ENCODE measurements around the gene PPP1R27.

PPP1R27 gene

GRCh38 chr17:81803728-81804558 is 30.9 kb downstream of the PPP1R27 start, which contains the start of gene GCGR:
GCGR (plus strand) TSS chr17:81804150; CDS start chr17:81809019, 4,869 bp downstream.
- no peak for FAIRE-seq

DNA sequence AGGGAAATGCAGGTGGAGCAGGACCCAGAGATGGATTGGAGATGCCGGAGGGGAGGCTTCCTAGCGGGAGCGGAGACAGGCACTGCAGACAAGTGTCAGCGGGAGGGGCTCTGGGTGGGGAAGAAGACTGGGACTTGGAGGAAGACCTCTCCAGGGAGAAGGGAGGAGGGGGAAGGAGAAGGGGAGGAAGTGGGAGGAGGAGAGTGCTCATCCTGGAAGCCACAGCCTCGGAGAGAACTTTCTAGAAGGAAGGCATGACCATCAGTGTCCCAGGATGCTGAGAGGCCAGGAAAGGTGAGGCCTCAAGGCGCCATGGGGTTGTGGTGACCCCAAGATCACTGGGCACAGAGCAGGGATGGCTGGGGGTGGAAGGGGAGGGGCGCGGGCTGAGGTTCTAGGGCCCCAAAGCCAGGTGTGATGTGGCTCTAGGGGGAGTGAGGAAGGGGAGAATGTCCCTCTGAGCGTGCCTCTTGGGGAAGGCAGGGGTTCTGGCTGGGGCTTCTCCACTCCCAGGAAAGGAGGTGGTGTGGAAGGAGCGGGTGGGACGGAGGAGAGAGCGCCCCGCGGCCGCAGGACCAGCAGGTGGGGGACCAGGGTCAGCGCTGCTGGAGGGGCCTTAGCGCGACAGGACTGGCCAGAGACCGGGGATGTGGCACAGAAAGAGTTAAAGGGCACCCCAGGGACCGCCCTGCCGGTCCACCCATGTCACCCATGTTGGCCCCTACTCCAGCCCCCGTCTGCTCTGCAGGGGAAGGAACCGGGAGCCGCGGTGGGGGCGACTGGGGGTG is 31.8 kb downstream of the PPP1R27 start:
- no peak for FAIRE-seq

DNA sequence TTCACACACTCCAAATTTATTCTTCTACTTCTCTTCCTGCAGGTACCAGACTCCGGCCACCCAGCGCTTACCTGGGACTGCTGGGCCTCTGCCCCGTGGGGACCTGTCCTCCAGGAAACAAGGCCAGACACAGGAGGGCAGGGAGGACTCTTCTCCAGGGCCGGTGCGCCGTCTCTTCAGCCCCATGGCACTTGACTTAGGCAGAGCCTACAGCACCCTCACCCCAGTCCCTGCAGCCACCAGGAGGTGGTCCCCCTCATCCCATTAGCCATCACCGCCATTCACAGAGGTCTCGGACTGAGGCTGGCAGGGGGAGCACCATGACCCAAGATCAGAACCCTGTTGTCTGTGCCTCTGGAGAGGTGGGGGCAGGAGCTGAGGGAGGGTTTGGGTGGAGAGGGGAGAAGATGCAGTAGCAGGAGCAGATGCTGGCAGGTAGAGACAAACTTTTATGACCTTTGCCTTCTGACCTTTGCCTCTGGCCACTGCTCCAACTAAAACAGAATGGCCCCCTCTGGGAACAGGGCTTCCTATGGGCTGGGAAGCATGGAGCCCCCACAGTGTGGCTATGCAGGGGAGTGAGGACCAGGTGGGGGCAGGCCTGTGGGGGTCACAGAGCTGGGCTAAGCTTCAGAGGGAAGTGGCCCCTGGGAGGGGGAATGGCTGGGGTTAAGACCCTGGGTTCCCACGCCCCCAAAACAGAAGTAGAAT is 32.6 kb downstream of the PPP1R27 start:
- no peak for FAIRE-seq

GRCh38 chr17:81801327-81801726 is 33.5 kb downstream of the PPP1R27 start:
- FAIRE-seq, result no peak

- FAIRE-seq, result no peak
Measured at GRCh38 chr17:81794509-81794908, 40.3 kb downstream of the PPP1R27 start.

DNA sequence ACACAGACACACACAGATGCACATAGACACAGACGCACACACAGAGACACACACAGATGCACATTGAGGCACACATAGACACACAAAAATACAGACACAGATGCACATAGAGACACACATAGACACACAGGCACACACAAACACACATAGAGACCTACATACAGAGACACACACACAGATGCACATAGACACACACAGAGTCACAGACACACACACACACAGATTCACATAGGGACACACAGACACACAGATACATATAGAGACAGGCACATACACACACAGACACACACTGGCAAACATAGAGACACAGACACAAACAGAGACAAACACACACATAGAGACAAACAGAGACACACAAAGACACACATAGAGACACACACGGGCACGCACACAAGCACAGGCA is 40.8 kb downstream of the PPP1R27 start:
- FAIRE-seq, result no peak

GRCh38 chr17:81792675-81793615 is 41.9 kb downstream of the PPP1R27 start:
- FAIRE-seq, result no peak
